WTC11 (cell line): ENCODE measurements around the gene IFRD1. TPM values are rescaled to one million over a fixed set of nuclear protein-coding genes. Genes with fewer than 3 reads are reported as not detected.
"Not testable (repeated sequence)": the region's sequence is repeated elsewhere in the genome, so short reads cannot be mapped to it uniquely, and the experiment has no call there.

Experiments used
- ATAC-seq: fragments of 200-7000 bp; cut with Tn5 transposase; 2 replicates; pipeline ENCODE4 v1.10.0; 2021; ENCODE audit warnings: mild to moderate bottlenecking, moderate library complexity
- CTCF ChIA-PET: fragments of 300-600 bp; sonication (Branson Sonifier 250); formaldehyde crosslinking; loops from one replicate; lab custom pipeline; 2021; ENCODE audit warnings: antibody characterized with exemption; lab: Charles Lee
- POLR2A ChIA-PET: fragments of 350-600 bp; sonication (Branson Sonifier 250); formaldehyde crosslinking; loops from one replicate; lab custom pipeline; 2021; ENCODE audit warnings: antibody characterized with exemption; lab: Charles Lee
- DNase-seq: peaks from one replicate; pipeline ENCODE4 v3.0.0; 2021; ENCODE audit warnings: low spot score
- H3K27ac Mint-ChIP-seq: 2 replicates; pipeline ENCODE4 v1.8.0; 2021; ENCODE audit warnings: mixed read lengths
- H3K27me3 Mint-ChIP-seq: 2 replicates; pipeline ENCODE4 v1.8.0; 2021; ENCODE audit warnings: low read depth, mild to moderate bottlenecking, moderate library complexity, mixed read lengths
- H3K36me3 Mint-ChIP-seq: 2 replicates; pipeline ENCODE4 v1.8.0; 2021; ENCODE audit warnings: mixed read lengths
- H3K4me1 Mint-ChIP-seq: 2 replicates; pipeline ENCODE4 v1.8.0; 2022; ENCODE audit warnings: mixed read lengths
- H3K4me3 Mint-ChIP-seq: 2 replicates; pipeline ENCODE4 v1.8.0; 2021; ENCODE audit warnings: mild to moderate bottlenecking, moderate library complexity, mixed read lengths
- H3K9me3 Mint-ChIP-seq: 2 replicates; pipeline ENCODE4 v1.8.0; 2021; ENCODE audit warnings: mixed read lengths
- CREM ChIP-seq: sonication (generic); formaldehyde crosslinking; IDR thresholded peaks from 2 replicates; pipeline ENCODE4 v1.8.1; 2022; ENCODE audit warnings: mild to moderate bottlenecking, missing genetic modification reagents, moderate library complexity
- EMX1 ChIP-seq: fragments of 250-450 bp; sonication (Bioruptor Pico); IDR thresholded peaks from 2 replicates; pipeline ENCODE4 v1.8.0; 2021; ENCODE audit warnings: mild to moderate bottlenecking
- ETV6 ChIP-seq: sonication (generic); formaldehyde crosslinking; IDR thresholded peaks from 2 replicates; pipeline ENCODE4 v1.8.1; 2022; ENCODE audit warnings: mild to moderate bottlenecking, missing genetic modification reagents
- FOXJ3 ChIP-seq: sonication (generic); formaldehyde crosslinking; IDR thresholded peaks from 2 replicates; pipeline ENCODE4 v1.9.0; 2021; ENCODE audit warnings: missing genetic modification reagents, mild to moderate bottlenecking, borderline replicate concordance
- GABPB1 ChIP-seq: sonication (generic); formaldehyde crosslinking; IDR thresholded peaks from 2 replicates; pipeline ENCODE4 v1.8.1; 2023; ENCODE audit warnings: mild to moderate bottlenecking, missing genetic modification reagents
- HMGA2 ChIP-seq: fragments of 250-450 bp; sonication (Bioruptor Pico); IDR thresholded peaks from 2 replicates; pipeline ENCODE4 v1.4.0; 2021; ENCODE audit warnings: mild to moderate bottlenecking, moderate library complexity
- NFYB ChIP-seq: sonication (generic); formaldehyde crosslinking; conservative IDR thresholded peaks from 2 replicates; pipeline ENCODE4 v1.8.0; 2022; ENCODE audit warnings: low read depth, missing genetic modification reagents
- NR2C2 ChIP-seq: sonication (generic); formaldehyde crosslinking; IDR thresholded peaks from 2 replicates; pipeline ENCODE4 v1.8.0; 2022; ENCODE audit warnings: mild to moderate bottlenecking, missing genetic modification reagents
- PRRX2 ChIP-seq: fragments of 250-450 bp; sonication (Bioruptor Pico); IDR thresholded peaks from 2 replicates; pipeline ENCODE4 v1.8.0; 2021; ENCODE audit warnings: mild to moderate bottlenecking
- RELA ChIP-seq: sonication (generic); formaldehyde crosslinking; IDR thresholded peaks from 2 replicates; pipeline ENCODE4 v1.8.1; 2022; ENCODE audit warnings: missing genetic modification reagents, mild to moderate bottlenecking, borderline replicate concordance
- RORB ChIP-seq: fragments of 250-450 bp; sonication (Bioruptor Pico); IDR thresholded peaks from 2 replicates; pipeline ENCODE4 v1.9.0; 2021; ENCODE audit warnings: mild to moderate bottlenecking
- SMAD4 ChIP-seq: sonication (generic); formaldehyde crosslinking; IDR thresholded peaks from 2 replicates; pipeline ENCODE4 v1.8.0; 2022; ENCODE audit warnings: mild to moderate bottlenecking, missing genetic modification reagents
- SOX15 ChIP-seq: fragments of 250-450 bp; sonication (Bioruptor Pico); IDR thresholded peaks from 2 replicates; pipeline ENCODE4 v1.9.0; 2021; ENCODE audit warnings: mild to moderate bottlenecking
- TEAD4 ChIP-seq: sonication (generic); formaldehyde crosslinking; IDR thresholded peaks from 2 replicates; pipeline ENCODE4 v1.8.0; 2022; ENCODE audit warnings: mild to moderate bottlenecking, missing genetic modification reagents
- ZBTB21 ChIP-seq: sonication (generic); formaldehyde crosslinking; IDR thresholded peaks from 2 replicates; pipeline ENCODE4 v1.8.1; 2023; ENCODE audit warnings: mild to moderate bottlenecking, missing genetic modification reagents, borderline replicate concordance
- ZNF219 ChIP-seq: sonication (generic); formaldehyde crosslinking; IDR thresholded peaks from 2 replicates; pipeline ENCODE4 v1.8.0; 2023; ENCODE audit warnings: missing genetic modification reagents, mild to moderate bottlenecking, borderline replicate concordance
- ZNF671 ChIP-seq: fragments of 250-450 bp; sonication (Bioruptor Pico); IDR thresholded peaks from 2 replicates; pipeline ENCODE4 v1.8.0; 2021; ENCODE audit warnings: mild to moderate bottlenecking
- total RNA-seq: library from RNA; stranded (reverse); gene quantifications from 3 replicates; pipeline ENCODE4 v1.2.3, GENCODE V29; 2021
- TF ChIP-seq, protein P1 (sequence below): sonication (generic); formaldehyde crosslinking; IDR thresholded peaks from 2 replicates; pipeline ENCODE4 v1.8.0; 2022; ENCODE audit warnings: mild to moderate bottlenecking, missing genetic modification reagents
- TF ChIP-seq, protein P2 (sequence below): sonication (generic); formaldehyde crosslinking; IDR thresholded peaks from 2 replicates; pipeline ENCODE4 v1.8.1; 2023; ENCODE audit warnings: mild to moderate bottlenecking, missing genetic modification reagents, moderate library complexity
- TF ChIP-seq, protein P3 (sequence below): sonication (generic); formaldehyde crosslinking; IDR thresholded peaks from 2 replicates; pipeline ENCODE4 v1.8.1; 2023; ENCODE audit warnings: mild to moderate bottlenecking, missing genetic modification reagents
- TF ChIP-seq, protein P4 (sequence below): sonication (generic); formaldehyde crosslinking; IDR thresholded peaks from 2 replicates; pipeline ENCODE4 v1.8.0; 2022; ENCODE audit warnings: missing genetic modification reagents
- TF ChIP-seq, protein P5 (sequence below): sonication (generic); formaldehyde crosslinking; IDR thresholded peaks from 2 replicates; pipeline ENCODE4 v1.8.0; 2023; ENCODE audit warnings: mild to moderate bottlenecking, missing genetic modification reagents

The IFRD1 gene
- total RNA-seq, 1 experiment from 2014 or later = 31.2 TPM

DNA sequence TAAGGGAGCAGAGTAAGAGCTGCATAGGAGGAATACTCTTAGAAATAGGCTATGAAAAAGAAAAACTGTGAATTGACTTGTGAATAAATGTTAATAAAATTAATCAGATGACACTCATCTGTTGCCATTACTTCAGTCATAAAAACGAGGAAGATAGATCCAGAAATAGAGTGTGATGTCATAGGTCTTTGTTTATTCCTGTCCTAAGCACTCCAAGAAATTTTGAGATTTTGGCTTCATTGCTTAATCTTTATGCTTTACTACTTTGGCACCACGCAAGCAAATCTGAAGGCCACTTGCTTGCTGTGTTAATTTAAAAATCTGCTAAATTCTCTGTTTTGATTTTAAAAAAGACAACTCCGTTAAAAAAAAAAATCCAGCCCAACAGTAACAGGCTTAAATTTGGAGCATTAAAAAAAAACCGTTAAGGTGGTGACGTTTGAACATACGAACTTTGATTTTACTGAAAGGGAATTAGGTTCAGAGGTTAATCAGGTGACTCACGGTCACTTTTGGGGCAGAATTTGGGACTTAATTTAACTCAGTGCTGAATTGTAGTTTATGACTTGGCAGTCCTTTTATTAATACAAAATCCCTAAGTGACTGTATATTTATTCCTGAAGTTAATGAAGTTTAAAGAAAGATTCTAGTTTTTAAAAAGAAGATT, 3.4 kb downstream of the IFRD1 start:
- no peak for TF ChIP-seq CREM (CRISPR knock-in tag)
- TF ChIP-seq SOX15 = no peak
- TF ChIP-seq NR2C2 (CRISPR knock-in tag) = no peak
- TF ChIP-seq RELA (CRISPR knock-in tag) = no peak
- Mint-ChIP-seq H3K4me3 (no peak overlapping the region), H3K4me1 (peaks cover 31% of the 10 kb centered on the region), H3K27me3 (no peaks in the 10 kb centered on the region), H3K36me3 (peaks cover 19% of the 10 kb centered on the region), H3K27ac (no peak overlapping the region), H3K9me3 (no peaks in the 10 kb centered on the region)
- ATAC-seq = no peak
- POLR2A ChIA-PET = no interaction called here
- CTCF ChIA-PET = no interaction called here
- DNase-seq = no peak

DNA sequence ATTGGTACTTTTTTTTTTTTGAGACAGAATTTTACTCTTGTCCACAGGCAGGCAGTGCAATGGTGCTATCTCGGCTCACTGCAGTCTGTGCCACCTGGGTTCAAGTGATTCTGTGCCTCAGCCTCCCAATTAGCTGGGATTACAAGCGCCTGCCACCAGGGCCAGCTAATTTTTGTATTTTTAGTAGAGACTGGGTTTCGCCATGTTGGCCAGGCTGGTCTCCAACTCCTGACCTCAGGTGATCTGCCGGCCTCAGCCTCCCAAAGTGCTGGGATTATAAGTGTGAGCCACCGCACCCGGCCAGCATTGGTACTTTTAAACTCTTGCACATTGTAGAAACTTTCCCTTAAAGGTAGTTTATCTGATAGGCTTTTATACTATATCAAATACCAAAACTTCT, 3.9 kb downstream of the IFRD1 start:
- H3K4me3 Mint-ChIP-seq, DNase-seq, H3K9me3 Mint-ChIP-seq, CTCF ChIA-PET, H3K27me3 Mint-ChIP-seq, POLR2A ChIA-PET, ATAC-seq, H3K27ac Mint-ChIP-seq: not testable (repeated sequence)
- peaks cover 25% of the 10 kb centered on the region for H3K36me3 Mint-ChIP-seq
- H3K4me1 Mint-ChIP-seq = peaks cover 26% of the 10 kb centered on the region

DNA sequence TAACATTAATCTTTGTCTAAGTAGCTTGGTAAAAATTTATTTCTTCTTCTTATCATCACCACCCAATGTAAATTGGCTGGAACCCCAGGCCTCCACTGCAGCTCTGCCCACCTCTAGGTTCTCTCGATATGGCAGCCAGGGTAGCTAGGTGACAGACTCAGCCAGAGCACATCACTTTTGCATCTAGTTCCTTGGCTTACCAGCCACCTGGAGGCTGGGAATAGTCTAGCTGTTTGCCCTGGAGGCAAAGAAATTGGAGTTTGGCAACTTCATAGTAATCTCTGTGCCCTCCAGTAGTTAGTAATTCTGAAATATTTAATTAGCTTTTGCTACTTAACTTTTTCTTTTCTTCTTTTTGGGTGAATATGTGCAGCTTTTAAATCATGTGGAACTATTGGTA, 9.4 kb downstream of the IFRD1 start:
- Mint-ChIP-seq H3K4me1 (no peaks in the 10 kb centered on the region), H3K27me3 (no peaks in the 10 kb centered on the region), H3K4me3 (no peak overlapping the region), H3K36me3 (peaks cover 69% of the 10 kb centered on the region), H3K9me3 (no peaks in the 10 kb centered on the region), H3K27ac (no peak overlapping the region)
- no peak; the same call in 1 of the 2 replicates for ATAC-seq
- no peak for DNase-seq
- TF ChIP-seq EMX1 (no peak), TEAD4 (CRISPR knock-in tag) (no peak)
- TF ChIP-seq, protein P1, sequence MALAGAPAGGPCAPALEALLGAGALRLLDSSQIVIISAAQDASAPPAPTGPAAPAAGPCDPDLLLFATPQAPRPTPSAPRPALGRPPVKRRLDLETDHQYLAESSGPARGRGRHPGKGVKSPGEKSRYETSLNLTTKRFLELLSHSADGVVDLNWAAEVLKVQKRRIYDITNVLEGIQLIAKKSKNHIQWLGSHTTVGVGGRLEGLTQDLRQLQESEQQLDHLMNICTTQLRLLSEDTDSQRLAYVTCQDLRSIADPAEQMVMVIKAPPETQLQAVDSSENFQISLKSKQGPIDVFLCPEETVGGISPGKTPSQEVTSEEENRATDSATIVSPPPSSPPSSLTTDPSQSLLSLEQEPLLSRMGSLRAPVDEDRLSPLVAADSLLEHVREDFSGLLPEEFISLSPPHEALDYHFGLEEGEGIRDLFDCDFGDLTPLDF = no peak
- TF ChIP-seq, protein P2, sequence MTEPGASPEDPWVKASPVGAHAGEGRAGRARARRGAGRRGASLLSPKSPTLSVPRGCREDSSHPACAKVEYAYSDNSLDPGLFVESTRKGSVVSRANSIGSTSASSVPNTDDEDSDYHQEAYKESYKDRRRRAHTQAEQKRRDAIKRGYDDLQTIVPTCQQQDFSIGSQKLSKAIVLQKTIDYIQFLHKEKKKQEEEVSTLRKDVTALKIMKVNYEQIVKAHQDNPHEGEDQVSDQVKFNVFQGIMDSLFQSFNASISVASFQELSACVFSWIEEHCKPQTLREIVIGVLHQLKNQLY = no peak
- TF ChIP-seq, protein P3, sequence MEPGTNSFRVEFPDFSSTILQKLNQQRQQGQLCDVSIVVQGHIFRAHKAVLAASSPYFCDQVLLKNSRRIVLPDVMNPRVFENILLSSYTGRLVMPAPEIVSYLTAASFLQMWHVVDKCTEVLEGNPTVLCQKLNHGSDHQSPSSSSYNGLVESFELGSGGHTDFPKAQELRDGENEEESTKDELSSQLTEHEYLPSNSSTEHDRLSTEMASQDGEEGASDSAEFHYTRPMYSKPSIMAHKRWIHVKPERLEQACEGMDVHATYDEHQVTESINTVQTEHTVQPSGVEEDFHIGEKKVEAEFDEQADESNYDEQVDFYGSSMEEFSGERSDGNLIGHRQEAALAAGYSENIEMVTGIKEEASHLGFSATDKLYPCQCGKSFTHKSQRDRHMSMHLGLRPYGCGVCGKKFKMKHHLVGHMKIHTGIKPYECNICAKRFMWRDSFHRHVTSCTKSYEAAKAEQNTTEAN = no peak
- POLR2A ChIA-PET = interaction anchor here (2.1 kb wide), 1 partner anchor 9 kb away, joined by 13 read pairs; the partner anchor contains the start of gene IFRD1
- CTCF ChIA-PET = interaction anchor here (1.5 kb wide), 1 partner anchor 21 kb away, joined by 3 read pairs; no protein-coding TSS in a partner anchor

DNA sequence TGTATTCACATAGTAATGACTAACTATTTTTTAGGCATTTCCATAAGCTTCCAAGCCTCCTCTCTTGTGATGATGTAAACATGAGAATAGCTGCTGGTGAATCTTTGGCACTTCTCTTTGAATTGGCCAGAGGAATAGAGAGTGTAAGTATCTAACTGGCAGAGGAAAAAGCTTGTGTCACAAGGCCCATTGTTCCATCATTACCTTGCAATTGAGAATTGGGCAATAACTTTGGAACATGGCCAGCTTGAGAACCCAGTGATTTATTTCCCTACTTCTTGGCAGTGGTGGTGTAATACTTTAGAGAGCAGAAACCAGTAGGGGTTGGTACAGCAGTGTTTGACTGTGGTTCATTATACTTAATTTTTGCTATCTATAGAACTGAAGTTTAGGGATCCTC, 12.0 kb downstream of the IFRD1 start:
- ChIA-PET CTCF (no interaction called here), POLR2A (interaction anchor here (1.0 kb wide), 1 partner anchor 12 kb away, joined by 4 read pairs; the partner anchor contains the start of gene IFRD1)
- Mint-ChIP-seq H3K27me3 (no peaks in the 10 kb centered on the region), H3K9me3 (no peaks in the 10 kb centered on the region), H3K36me3 (peaks cover 69% of the 10 kb centered on the region), H3K4me1 (no peaks in the 10 kb centered on the region), H3K4me3 (no peak overlapping the region), H3K27ac (no peak overlapping the region)
- no peak for DNase-seq
- ATAC-seq = no peak
- TF ChIP-seq, protein P4, sequence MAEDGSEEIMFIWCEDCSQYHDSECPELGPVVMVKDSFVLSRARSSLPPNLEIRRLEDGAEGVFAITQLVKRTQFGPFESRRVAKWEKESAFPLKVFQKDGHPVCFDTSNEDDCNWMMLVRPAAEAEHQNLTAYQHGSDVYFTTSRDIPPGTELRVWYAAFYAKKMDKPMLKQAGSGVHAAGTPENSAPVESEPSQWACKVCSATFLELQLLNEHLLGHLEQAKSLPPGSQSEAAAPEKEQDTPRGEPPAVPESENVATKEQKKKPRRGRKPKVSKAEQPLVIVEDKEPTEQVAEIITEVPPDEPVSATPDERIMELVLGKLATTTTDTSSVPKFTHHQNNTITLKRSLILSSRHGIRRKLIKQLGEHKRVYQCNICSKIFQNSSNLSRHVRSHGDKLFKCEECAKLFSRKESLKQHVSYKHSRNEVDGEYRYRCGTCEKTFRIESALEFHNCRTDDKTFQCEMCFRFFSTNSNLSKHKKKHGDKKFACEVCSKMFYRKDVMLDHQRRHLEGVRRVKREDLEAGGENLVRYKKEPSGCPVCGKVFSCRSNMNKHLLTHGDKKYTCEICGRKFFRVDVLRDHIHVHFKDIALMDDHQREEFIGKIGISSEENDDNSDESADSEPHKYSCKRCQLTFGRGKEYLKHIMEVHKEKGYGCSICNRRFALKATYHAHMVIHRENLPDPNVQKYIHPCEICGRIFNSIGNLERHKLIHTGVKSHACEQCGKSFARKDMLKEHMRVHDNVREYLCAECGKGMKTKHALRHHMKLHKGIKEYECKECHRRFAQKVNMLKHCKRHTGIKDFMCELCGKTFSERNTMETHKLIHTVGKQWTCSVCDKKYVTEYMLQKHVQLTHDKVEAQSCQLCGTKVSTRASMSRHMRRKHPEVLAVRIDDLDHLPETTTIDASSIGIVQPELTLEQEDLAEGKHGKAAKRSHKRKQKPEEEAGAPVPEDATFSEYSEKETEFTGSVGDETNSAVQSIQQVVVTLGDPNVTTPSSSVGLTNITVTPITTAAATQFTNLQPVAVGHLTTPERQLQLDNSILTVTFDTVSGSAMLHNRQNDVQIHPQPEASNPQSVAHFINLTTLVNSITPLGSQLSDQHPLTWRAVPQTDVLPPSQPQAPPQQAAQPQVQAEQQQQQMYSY (CRISPR knock-in tag) = no peak
- no peak for TF ChIP-seq HMGA2 (CRISPR knock-in tag)
- TF ChIP-seq, protein P5, sequence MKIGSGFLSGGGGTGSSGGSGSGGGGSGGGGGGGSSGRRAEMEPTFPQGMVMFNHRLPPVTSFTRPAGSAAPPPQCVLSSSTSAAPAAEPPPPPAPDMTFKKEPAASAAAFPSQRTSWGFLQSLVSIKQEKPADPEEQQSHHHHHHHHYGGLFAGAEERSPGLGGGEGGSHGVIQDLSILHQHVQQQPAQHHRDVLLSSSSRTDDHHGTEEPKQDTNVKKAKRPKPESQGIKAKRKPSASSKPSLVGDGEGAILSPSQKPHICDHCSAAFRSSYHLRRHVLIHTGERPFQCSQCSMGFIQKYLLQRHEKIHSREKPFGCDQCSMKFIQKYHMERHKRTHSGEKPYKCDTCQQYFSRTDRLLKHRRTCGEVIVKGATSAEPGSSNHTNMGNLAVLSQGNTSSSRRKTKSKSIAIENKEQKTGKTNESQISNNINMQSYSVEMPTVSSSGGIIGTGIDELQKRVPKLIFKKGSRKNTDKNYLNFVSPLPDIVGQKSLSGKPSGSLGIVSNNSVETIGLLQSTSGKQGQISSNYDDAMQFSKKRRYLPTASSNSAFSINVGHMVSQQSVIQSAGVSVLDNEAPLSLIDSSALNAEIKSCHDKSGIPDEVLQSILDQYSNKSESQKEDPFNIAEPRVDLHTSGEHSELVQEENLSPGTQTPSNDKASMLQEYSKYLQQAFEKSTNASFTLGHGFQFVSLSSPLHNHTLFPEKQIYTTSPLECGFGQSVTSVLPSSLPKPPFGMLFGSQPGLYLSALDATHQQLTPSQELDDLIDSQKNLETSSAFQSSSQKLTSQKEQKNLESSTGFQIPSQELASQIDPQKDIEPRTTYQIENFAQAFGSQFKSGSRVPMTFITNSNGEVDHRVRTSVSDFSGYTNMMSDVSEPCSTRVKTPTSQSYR = no peak
- TF ChIP-seq ZBTB21 (CRISPR knock-in tag) = no peak
- no peak for TF ChIP-seq GABPB1 (CRISPR knock-in tag)
- no peak for TF ChIP-seq FOXJ3 (CRISPR knock-in tag)
- no peak for TF ChIP-seq SMAD4 (CRISPR knock-in tag)
- no peak for TF ChIP-seq SOX15
- TF ChIP-seq PRRX2 (CRISPR knock-in tag) = no peak
- no peak for TF ChIP-seq ZNF219 (CRISPR knock-in tag)
- no peak for TF ChIP-seq NFYB (CRISPR knock-in tag)
- no peak for TF ChIP-seq ETV6 (CRISPR knock-in tag)
- no peak for TF ChIP-seq ZNF671
- TF ChIP-seq RORB (CRISPR knock-in tag) = no peak
